OCI-LY7 (cell line): ENCODE results near the gene ENO1.

Source experiments
- CTCF ChIP-seq: fragments of 200-600 bp; sonication (generic); conservative IDR thresholded peaks from 2 replicates; pipeline ENCODE4 v1.5.1; 2014; ENCODE audit warnings: mild to moderate bottlenecking, antibody characterized with exemption, low read length, moderate library complexity, mixed read lengths
- EZH2phosphoT487 ChIP-seq: fragments of 200-600 bp; sonication (generic); IDR thresholded peaks from 2 replicates; pipeline ENCODE4 v1.6.1; 2018; ENCODE audit warnings: low read depth, borderline replicate concordance, mild to moderate bottlenecking, mixed run types, antibody characterized with exemption, low read length, moderate library complexity, mixed read lengths

- TF ChIP-seq CTCF: no peak
- no peak for TF ChIP-seq EZH2phosphoT487
Measured at GRCh38 chr1:8878448-8878697, at the start of gene ENO1.
